8988T (cell line): ENCODE measurements around the gene ENTREP1.
"Not testable (repeated sequence)": the region's sequence is repeated elsewhere in the genome, so short reads cannot be mapped to it uniquely, and the experiment has no call there.

ENCODE experiments used
- DNase-seq: peaks from one replicate; pipeline ENCODE4 v3.0.0; 2011

ENTREP1 gene

GRCh38 chr9:69420611-69421270, 95.7 kb downstream of the ENTREP1 start:
- no peak for DNase-seq

- DNase-seq = peak; percentile 49
Measured at GRCh38 chr9:69421908-69422801, 97.1 kb downstream of the ENTREP1 start.

- no peak for DNase-seq
Measured at GRCh38 chr9:69425136-69425801, 100.3 kb downstream of the ENTREP1 start.

GRCh38 chr9:69427286-69427685, 102.3 kb downstream of the ENTREP1 start:
- DNase-seq = no peak

- no peak for DNase-seq
Measured at GRCh38 chr9:69428017-69428785, 103.2 kb downstream of the ENTREP1 start.

GRCh38 chr9:69429281-69429680, 104.3 kb downstream of the ENTREP1 start:
- DNase-seq = no peak

GRCh38 chr9:69430206-69430605, 105.2 kb downstream of the ENTREP1 start:
- DNase-seq = no peak

GRCh38 chr9:69431203-69431602, 106.2 kb downstream of the ENTREP1 start:
- DNase-seq = no peak

GRCh38 chr9:69431777-69432176, 106.8 kb downstream of the ENTREP1 start:
- no peak for DNase-seq

GRCh38 chr9:69432623-69433022, 107.6 kb downstream of the ENTREP1 start:
- DNase-seq = no peak

- no peak for DNase-seq
Measured at GRCh38 chr9:69433392-69433791, 108.4 kb downstream of the ENTREP1 start.

- DNase-seq = no peak
Measured at GRCh38 chr9:69433968-69434367, 109.0 kb downstream of the ENTREP1 start.

GRCh38 chr9:69439654-69440053, 114.6 kb downstream of the ENTREP1 start:
- not testable (repeated sequence) for DNase-seq

- DNase-seq = not testable (repeated sequence)
Measured at GRCh38 chr9:69440254-69440955, 115.4 kb downstream of the ENTREP1 start.
